Retina (tissue), 1 donor: ENCODE data around the gene TBCD.

Experiments used
- DNase-seq: peaks from one replicate; pipeline ENCODE4 v3.0.0-alpha.2; 2016

TBCD gene

DNA sequence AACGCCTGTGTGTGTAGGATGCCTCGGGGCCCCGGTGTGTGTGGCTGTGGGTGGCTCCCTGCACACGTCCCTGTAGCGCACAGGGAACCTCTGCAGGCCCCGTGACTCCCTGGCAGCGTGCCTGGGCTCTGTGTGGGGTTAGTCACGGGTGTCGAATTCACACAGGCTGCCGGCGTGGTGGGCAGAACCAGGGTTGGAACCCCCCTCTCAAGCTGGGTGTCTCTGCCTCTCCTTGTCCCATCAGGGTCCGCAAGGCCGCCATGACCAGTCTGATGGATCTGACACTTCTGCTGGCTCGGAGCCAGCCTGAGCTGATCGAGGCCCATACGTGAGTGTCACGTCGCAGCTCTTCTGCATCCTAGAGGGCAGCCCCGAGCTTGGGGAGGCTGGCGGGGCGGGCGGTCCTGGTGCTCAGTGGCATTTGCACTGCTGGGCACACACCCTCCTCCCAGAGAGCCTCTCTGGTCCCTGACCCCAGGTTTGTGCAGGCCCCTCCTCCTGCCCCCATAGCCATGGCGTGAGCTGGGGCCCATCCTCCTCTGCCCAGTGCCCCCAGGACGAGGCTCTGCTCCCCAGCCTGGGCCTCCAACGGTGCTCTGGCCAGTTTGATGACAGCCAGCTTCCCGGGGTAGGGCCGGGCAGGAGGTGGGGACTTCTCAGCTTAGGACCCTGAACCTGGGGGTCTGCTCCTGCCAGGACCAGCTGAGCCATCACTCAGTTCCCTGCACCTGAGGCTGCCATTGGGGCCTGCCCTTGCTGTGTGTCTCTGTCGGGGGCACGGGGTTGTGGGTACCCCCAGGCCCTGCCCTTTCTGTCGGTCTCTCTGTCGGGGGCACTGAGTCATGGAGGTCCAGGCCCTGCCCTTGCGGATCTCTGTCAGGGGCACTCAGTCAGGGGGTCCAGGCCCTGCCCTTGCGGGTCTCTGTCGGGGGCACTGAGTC lies 176.1 kb downstream of the TBCD start:
- DNase-seq = no peak

DNA sequence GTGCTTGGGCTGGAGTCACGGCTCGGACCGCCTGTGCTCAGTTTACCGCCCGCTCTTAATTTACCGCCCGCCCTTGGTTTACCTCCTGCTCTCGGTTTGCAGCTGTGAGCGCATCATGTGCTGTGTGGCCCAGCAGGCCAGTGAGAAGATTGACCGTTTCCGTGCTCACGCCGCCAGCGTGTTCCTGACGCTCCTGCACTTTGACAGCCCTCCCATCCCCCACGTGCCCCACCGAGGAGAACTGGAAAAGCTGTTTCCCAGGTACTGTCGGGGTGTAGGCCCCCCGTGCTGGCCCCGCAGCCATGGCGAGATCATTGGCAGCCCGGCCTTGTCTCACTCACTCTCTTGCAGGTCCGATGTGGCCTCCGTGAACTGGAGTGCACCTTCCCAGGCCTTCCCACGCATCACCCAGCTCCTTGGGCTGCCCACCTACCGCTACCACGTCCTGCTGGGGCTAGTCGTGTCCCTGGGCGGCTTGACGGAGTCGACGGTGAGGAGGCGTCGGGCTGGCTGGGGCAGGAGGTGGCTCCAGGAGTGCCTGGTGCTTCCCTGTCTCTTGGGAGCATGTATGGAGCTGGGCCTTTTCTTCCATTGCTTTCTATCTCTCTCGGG lies 177.3 kb downstream of the TBCD start:
- DNase-seq = no peak

DNA sequence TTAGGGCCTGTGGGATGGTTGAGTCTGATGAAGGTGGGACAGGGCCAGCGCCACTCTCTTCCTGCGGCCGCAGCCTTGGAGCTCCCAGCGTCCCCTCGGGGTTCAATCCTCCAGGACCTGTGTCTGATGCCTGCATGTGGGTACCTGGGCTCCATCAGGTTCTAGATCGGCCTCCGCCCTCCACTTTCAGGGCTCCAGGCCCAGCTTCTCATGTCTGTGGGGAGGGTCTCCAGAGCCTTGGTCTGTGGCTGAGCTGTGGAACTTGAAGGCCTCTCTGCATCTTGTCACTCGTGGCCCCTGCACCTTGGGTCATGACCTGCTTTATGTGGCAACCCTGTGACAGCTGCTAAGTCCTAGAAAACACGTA lies 177.8 kb downstream of the TBCD start:
- no peak for DNase-seq

DNA sequence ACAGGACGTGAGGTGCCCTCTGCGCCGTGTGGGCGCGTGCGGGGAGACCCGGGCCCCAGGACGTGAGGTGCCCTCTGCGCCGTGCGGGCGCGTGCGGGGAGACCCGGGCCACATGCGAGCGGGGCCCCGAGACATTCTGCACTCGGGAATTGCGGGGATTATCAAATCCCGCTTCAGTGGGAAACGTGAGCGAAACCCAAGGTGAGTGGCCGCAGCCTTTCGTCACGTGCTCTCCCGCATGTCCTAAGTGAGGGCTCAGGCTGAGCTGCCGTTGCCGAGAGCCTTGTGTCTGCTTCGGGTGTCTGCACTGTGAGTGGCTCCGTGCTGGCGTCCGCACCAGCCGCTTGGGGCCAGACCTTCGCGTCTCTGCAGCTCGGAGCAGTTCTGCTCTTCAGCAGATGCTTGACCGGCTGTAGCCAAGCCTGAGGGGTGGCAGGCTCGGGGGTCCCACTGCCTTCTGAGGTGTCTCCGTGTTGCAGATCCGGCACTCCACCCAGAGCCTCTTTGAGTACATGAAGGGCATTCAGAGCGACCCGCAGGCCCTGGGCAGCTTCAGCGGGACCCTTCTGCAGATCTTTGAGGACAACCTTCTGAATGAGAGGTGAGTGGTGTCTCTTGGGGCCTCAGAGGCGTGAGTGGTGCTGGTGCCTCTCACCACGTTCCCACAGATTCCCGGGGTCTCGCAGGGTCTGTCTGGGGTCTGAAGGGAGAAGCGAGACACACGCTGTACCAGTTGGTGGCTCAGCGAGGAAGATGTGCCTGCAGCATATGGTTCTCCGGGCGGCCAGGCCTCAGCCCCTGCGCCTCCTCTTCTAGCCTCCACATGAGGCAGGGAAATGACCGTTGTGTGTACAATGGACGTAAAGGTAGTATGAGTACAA lies 178.4 kb downstream of the TBCD start:
- DNase-seq = no peak

DNA sequence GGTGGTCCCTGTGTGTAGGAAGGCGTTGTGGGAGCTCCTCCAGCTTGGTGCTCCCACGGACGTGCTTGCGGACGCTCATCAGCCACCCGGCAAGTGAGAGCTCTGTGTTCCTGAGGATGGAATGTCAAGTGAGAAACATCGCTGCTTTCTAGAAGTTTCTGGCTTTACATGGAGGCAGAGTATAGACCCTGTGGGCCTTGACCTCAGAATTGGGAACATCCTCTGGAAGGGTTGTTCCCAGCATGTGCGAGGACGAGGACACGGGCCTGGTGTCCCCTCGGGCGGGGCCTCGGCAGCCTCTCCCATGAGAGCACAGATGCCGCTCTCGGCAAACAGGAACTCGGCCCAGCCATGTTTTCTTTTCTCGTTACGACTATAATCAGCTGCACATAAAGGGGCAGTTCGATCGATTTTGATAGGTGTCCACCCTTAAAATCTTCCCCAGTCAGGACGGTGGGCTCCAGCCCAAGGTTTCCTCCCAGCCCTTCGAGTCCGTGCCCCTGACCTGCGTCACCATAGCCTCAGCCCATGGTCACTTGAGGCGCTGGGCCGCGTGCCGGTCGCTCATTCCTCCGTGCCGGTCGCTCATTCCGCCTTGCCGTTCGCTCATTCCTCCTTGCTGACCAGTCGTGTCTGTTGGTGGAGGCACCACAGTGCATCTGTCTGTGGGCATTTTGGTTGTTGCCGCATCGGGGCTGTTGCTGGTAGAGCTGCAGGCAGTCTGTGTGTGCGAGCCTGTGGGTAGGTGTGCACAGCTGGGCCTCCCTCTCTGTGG lies 179.2 kb downstream of the TBCD start:
- DNase-seq = no peak

DNA sequence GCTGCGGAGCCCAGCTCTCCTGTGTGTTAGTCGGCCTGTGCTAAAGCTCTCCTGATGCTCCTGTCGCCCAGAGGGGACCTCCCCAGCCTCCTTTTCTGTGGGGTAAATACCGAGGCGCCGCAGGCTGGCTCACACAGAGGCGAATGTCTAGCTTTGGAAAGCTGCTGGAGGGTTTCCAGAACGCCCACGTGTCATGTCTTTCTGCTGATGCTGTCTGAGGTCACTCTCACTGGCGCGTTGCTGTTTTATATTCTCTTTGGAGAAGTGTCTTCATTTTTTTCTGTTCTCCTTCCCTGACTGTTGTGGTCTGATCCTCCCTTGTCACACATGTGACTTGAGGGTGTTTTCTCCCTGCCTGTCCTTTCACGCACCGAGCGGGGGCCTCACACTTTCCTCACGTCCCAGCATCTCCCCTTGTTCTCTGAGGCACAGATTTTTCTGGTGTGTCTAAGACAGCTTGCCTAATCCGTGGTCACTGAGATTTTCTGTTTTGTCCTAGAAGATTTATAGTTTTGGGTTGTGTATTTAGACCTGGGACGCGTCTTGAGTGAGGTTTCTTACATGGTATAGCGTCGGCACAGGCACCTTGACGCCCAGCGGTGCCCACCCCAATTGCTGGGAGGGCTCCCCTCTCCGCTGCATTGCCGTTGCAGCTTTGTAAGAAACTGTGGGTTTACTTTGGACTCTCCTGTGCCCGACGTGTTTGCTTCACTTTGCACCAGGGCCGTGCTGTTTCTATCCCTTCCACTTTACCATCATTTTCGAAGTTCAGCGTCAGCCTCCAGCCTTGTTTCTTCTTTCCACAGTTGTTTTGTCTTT lies 180.0 kb downstream of the TBCD start:
- no peak for DNase-seq

DNA sequence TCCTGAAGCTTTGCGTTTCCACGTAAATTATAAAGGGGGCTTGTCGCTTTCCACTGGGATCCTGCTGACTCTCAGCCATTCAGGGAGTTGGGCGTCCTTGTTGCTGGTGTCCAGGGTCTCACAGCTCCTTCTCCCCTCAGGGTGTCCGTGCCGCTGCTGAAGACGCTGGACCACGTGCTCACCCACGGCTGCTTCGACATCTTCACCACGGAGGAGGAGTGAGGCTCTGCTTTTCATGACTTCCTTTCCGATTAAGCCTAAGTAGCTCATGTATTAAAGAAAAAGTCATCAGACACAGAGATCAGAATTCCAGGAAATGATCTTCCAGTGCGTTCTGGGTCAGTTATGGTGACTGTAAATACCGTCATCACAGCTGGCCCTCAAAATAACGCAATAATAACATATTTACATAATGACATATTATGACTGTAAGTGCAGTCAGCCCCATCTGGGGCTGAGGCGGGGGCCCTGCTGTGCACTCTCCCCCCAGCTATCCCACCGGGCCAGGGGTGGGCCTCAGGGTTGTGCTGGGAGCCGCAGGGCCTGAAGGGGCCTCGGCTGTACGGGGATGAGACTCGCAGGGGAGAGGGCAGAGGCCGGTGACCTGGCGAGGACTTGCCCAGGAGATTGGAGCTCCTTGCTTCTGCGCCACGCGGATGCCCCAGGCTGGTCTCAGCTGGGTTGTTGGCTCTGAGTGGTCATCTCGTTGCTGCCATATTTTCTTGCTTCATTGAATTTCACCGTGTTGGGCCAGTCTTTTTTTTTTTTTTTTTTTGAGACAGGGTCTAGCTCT lies 180.8 kb downstream of the TBCD start:
- DNase-seq = no peak

DNA sequence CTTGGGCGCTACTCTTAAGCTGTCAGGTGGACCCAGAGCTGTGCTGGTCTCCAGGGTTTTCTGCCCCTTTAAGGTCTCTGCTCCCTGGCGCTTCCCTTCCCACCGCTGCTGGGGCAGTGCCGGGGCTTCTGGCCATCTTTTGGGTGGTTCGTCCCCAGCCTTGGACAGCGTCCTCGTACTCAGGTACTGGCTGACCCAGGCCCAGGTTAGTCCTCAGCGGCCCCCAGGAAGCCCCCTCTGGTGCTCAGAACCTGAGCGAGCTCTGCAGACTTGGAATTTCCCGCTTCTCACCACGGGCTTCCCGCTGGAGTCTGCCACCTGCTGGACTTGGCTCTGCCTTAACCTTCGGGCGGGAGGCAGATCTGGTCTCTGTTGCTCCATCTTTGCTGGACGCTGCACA lies 182.0 kb downstream of the TBCD start:
- DNase-seq = no peak

DNA sequence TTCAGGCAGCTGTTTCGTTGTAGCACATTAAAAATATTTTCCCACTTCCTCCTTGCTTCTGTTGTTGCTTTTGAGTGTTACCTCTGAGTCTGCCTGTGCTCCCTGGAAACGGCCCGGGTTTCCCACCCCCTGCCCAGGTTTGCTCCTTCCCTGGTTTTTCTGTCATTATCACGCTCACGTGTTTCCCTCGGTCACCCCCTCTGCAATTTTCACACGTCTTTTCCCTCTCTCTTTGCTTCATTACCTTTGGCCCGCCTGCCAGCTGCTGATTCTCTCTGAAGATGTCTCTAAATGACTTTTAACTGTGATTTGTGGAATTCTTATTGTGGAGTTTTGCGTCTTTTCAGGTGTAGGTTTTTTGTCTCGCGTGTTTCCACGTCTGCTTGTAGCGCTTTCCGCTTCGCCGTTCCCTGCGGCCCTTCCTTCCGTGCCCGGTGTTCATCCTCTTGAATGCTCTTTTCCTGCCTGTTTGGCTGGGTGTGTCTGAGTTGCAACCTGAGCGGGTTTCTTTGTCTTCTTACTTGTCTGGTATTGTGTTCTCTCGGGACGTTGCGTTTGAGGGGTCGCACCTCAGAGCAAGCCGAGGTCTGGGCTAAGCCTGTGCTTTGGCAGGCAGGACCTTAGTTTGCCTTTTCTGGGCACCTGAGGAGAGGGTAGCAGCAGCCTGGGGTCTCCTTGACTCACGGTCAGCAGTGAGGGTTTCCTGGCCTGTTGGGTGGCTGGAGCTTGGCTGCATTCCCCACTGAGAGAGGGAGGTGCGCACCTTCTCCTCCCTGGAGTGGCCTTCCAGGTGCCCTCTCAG lies 184.3 kb downstream of the TBCD start:
- no peak for DNase-seq

DNA sequence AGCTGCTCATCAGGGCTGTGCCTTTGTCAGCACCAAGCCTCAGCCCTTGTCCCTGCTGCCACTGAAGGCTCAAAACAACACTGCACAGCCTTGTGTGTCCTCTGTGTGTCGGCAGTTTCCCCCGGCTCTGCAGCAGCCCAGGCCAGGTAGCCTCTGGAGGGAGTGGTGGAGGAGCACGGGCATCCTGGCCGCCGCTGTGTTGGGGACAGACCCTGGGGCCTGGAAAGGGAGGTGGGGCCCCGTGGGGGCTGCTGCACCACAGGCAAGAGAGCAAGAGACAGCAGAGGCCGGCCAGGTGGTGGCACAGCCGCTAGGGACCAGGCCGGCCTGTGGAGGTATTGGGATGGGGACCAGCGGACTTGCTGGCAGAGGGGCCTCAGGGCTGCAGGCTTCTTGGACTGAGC lies 184.9 kb downstream of the TBCD start:
- DNase-seq = no peak

DNA sequence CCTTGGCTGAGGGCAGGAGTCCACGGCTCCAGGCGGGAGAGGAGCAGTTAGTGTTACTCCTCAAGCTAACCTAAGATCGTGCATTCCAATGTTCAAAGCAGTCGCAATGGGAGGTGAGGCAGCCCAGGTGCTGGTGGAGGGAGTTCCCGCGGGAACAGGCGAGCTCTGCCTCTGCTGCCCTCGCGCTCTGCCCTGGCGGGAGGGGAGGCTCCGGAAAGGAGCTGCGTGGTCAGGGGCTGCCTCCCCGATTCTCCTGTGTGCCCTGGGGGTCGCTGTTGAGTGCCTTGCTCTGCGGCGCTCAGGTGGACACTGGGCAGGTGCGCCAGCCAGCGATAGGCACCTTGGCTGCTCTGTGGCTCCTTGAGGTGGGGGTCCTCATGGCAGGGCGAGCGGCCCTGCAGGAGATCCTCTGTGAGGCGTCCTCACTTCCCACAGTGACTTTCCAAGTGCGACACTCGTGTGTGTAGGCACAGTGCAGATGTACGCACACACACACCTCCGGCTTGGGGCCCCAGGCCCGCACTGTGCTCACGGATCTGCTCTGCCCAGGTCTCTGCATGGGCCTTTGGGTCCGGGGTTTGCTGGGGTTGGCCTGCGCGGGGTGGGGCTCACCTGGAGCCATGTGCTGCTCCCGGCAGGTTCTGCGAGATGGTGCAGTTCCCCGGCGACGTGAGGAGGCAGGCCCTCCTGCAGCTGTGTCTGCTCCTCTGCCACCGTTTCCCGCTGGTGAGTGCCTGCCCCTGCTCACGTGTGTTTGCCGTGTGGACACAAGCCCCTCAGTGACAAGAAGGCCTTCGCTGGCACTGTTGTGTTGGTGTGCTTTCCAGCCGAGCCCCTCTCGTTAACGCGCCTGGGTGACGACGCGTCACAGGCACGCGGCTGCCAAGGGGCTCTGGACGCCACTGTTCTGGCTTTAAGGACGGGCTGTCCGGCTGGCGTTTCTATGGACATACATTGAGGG lies 185.8 kb downstream of the TBCD start:
- DNase-seq = no peak

DNA sequence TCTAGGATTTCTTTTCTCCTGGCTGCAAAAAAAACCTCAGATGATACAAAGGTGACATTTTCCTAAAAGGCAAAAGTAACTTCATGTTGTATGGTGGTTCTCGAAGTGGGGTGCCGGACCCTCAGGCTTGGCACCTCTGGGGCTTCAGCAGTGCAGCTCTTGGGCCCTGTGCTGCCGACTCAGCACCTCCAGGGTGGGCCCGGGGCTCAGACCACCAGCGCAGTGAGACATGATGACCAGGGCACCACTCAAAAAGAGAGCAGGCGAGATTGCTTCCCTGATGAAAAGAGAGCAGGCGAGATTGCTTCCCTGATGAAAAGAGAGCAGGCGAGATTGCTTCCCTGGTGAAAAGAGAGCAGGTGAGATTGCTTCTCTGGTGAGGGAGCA lies 186.6 kb downstream of the TBCD start:
- DNase-seq = no peak

DNA sequence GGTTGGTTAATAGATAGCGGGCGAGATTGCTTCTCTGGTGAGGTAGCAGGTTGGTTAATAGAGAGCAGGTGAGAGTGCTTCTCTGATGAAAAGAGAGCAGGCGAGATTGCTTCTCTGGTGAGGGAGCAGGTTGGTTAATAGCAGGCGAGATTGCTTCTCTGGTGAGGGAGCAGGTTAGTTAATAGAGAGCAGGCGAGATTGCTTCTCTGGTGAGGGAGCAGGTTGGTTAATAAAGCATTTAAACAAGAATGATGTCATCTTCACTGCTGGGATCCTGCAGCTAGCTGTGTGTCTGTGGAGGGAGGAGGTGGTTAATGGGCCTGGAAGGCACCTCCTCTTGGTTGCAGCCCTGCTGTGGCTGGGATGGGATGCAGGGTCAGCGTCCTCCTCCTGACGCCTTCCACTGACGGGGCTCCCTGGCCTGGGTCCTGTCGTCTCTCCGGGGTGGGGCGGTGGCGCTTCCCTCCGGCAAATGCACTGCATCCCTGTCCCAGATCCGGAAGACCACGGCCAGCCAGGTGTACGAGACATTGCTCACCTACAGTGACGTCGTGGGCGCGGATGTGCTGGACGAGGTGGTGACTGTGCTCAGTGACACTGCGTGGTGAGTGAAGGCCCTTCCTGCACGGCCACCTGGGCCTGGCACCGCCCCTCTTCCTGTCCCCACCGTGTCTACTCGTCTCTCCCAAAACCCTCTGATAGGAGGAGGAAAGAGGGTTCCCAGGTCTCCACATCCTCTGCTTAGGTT lies 187.2 kb downstream of the TBCD start:
- no peak for DNase-seq

DNA sequence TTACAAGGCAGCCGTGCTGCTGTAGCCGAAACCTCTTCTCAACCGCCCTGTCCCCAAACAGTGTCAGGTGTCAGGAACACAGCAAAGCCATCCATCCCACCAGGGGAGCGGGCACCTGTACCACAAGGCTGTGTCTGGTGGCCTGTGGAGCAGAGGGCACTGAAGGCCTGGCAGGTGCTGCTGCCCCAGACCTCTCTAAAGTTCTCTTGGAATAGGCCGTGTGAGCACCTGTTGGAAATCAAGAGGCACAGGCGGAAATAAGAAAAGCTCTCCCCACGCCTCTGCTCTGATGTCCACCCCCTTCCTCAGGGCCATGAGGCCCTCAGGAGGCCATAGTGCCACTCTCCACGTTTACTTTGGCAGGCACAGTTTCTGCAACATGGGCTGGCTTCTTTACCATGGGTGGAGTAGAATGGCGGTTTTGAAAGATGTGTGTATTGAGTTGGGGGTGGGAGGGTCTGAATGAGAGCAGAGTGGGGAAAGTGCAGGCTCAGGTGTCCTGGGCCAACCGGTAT lies 187.8 kb downstream of the TBCD start:
- DNase-seq = no peak

DNA sequence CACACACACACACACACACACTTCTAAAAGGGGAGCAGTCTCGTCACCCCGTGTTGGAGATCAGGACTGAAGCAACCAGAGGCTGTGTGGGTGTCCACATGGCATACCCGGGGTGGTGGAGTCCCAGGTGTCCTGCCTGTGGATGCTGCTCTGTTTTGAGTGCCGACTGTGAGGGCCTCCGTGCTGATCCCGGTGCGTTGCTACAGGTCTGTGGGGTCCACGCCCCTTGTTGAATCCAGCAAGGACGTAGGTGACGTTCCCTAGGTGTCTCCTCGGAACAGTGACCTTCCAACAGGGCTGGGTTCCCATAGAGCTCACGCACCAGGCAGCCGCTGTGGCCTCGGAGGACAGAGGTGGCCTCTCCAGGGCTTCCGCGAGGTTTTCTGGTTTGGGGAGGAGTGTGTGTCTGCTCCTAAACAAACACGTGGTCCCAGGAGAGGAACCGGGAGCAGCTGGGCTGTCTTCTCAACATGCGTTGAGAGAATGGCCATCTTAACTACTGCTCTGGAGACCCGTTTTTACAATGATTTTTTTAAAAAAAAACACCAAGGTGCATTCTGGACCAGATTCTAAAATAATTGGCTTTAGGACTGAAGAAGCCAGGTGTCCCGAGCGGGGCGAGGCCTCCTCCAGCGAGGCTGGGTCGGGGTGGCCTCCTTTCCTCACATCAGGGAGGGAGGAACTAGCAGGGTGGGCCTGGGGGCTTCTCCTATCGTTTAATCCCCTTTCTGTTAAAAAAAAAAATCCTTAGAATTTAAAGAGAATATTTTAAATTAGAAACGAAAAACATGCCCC lies 188.6 kb downstream of the TBCD start:
- DNase-seq = no peak

DNA sequence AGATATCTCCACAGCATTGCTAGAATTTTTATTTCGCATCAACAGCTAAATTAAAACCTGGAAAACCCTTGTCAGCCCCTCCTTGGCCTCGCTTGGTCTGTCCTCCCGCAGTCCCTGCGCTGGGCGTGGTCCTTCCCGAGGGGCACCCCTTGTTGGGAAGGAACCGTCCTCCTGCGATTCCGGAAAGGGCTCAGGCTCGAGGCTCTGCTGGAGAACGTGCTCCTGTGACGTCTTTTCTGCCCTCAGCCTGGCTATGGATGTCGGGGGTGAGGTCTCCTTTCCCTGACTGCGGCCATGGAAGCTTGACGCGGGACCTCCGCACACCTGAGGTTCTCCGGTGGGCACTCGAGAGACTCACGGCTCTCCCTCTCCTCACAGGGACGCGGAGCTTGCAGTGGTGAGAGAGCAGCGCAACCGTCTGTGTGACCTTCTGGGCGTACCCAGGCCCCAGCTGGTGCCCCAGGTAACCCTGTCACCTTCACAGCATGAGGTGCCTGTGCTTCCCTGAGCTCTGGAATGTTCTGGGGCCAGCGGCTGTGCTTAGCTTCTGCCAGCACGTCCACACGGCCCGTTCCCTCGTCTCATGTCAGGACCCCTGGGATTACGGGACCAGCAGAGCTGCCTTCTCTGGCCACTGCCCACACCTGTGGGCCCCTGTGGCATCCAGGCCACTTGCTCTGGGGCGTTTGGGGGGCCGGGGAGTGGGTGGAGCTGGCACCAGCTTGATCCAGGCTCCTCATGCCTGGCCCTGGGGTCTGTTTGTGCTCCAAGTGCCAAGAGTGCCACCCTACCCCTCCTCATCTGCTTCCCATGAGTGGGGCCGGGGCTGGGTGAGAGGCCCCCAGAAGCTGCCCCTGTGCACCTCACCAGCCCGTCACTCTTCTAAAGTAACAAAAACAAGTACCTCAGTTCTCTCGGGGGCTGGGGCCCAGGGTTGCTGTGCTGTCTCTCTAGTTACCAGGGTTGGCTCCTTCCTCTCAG lies 189.4 kb downstream of the TBCD start:
- no peak for DNase-seq
